Measurements from ENCODE around the gene C16orf89. TPM values are rescaled to one million over a fixed set of nuclear protein-coding genes. Genes with fewer than 3 reads are reported as not detected.

C16orf89 gene
- total RNA-seq, 3 donors from 2014 or later (not counting 1 experiment from before 2014, with no cell fraction given): not detected

GRCh38 chr16:5059386-5060072 lies 6.2 kb downstream of the C16orf89 start:
- Histone ChIP-seq H3K27ac (ENCODE audit: low read length) (no peak overlapping the region), H3K9me3 (ENCODE audit: control insufficient read depth, insufficient read depth, low read length) (no peaks in the 10 kb centered on the region), H3K27me3 (ENCODE audit: control insufficient read depth, insufficient read depth, low read length) (no peaks in the 10 kb centered on the region), H3K4me1 (ENCODE audit: control insufficient read depth, insufficient read depth, low read length) (no peaks in the 10 kb centered on the region), H3K4me3 (ENCODE audit: low read length) (no peak overlapping the region), H3K36me3 (ENCODE audit: control insufficient read depth, insufficient read depth, low read length) (no peaks in the 10 kb centered on the region)
- WGBS (ENCODE audit: insufficient coverage): 87% methylated on average over 5 of the region's 6 CpGs
- Mint-ChIP-seq H3K9me3 (no peaks in the 10 kb centered on the region), H3K36me3 (no peaks in the 10 kb centered on the region), H3K27me3 (ENCODE audit: low read depth in 2 of 2) (peaks cover 0 to 10% of the 10 kb centered on the region in 2 donors), H3K27ac (no peak overlapping the region), H3K4me1 (no peaks in the 10 kb centered on the region), H3K4me3 (no peak overlapping the region)
- DNase-seq: no peak
- intact Hi-C loops (cut with micrococcal nuclease): no loop called here
- ATAC-seq: no peak
- no peak for TF ChIP-seq CTCF (IDR thresholded peaks at IDR 0.05)

GRCh38 chr16:5058476-5058875 lies 7.3 kb downstream of the C16orf89 start:
- no peak for ATAC-seq
- TF ChIP-seq CTCF (IDR thresholded peaks at IDR 0.05): no peak

GRCh38 chr16:5056352-5056751 lies 9.4 kb downstream of the C16orf89 start:
- Mint-ChIP-seq H3K9me3 (no peaks in the 10 kb centered on the region), H3K4me3 (no peak overlapping the region), H3K36me3 (no peaks in the 10 kb centered on the region), H3K4me1 (no peaks in the 10 kb centered on the region), H3K27ac (no peak overlapping the region), H3K27me3 (ENCODE audit: low read depth in 2 of 2) (peaks cover under 1 to 3% of the 10 kb centered on the region in 2 donors)
- Histone ChIP-seq H3K36me3 (ENCODE audit: control insufficient read depth, insufficient read depth, low read length) (no peaks in the 10 kb centered on the region), H3K27ac (ENCODE audit: low read length) (no peak overlapping the region), H3K27me3 (ENCODE audit: control insufficient read depth, insufficient read depth, low read length) (no peaks in the 10 kb centered on the region), H3K9me3 (ENCODE audit: control insufficient read depth, insufficient read depth, low read length) (no peaks in the 10 kb centered on the region), H3K4me1 (ENCODE audit: control insufficient read depth, insufficient read depth, low read length) (no peaks in the 10 kb centered on the region), H3K4me3 (ENCODE audit: low read length) (no peak overlapping the region)
- peak in 1 of 2 donors; percentile 60 for DNase-seq
- intact Hi-C loops (cut with micrococcal nuclease): no loop called here
- peak in 2 of 3 donors; percentile 61 to 70 for ATAC-seq
- 13% methylated on average over 11 of the region's 11 CpGs for WGBS (ENCODE audit: insufficient coverage)
- no peak for TF ChIP-seq CTCF (IDR thresholded peaks at IDR 0.05)

More at GRCh38 chr16:5058476-5058875, 7.3 kb downstream of the C16orf89 start:
- 85% methylated on average over 7 of the region's 7 CpGs for WGBS (ENCODE audit: insufficient coverage)
- Histone ChIP-seq H3K4me1 (ENCODE audit: control insufficient read depth, insufficient read depth, low read length) (no peaks in the 10 kb centered on the region), H3K27me3 (ENCODE audit: control insufficient read depth, insufficient read depth, low read length) (no peaks in the 10 kb centered on the region), H3K36me3 (ENCODE audit: control insufficient read depth, insufficient read depth, low read length) (no peaks in the 10 kb centered on the region), H3K27ac (ENCODE audit: low read length) (no peak overlapping the region), H3K4me3 (ENCODE audit: low read length) (no peak overlapping the region), H3K9me3 (ENCODE audit: control insufficient read depth, insufficient read depth, low read length) (no peaks in the 10 kb centered on the region)
- no peak for DNase-seq
- no peaks in the 10 kb centered on the region for H3K36me3 Mint-ChIP-seq
- intact Hi-C loops (cut with micrococcal nuclease): no loop called here
- no peaks in the 10 kb centered on the region for H3K9me3 Mint-ChIP-seq
- peaks cover 0 to 7% of the 10 kb centered on the region in 2 donors for H3K27me3 Mint-ChIP-seq (ENCODE audit: low read depth in 2 of 2)
- H3K27ac Mint-ChIP-seq: no peak overlapping the region
- H3K4me3 Mint-ChIP-seq: no peak overlapping the region
- no peaks in the 10 kb centered on the region for H3K4me1 Mint-ChIP-seq

All from natural killer cell (primary cell).